Neural crest cell (in vitro differentiated cells): ENCODE results near the gene NPY. TPM values are rescaled to one million over a fixed set of nuclear protein-coding genes. Genes with fewer than 3 reads are reported as not detected.

Source experiments
- DNase-seq: peaks from one replicate; pipeline ENCODE4 v3.0.0; 2021; ENCODE audit warnings: low read depth, mixed read lengths, low spot score
- H3K27ac Mint-ChIP-seq: one replicate; pipeline ENCODE4 v1.8.0; 2021; ENCODE audit warnings: mild to moderate bottlenecking, mixed read lengths; ENCODE audit not compliant: unreplicated experiment
- H3K27me3 Mint-ChIP-seq: 2 replicates; pipeline ENCODE4 v1.8.0; 2021; ENCODE audit warnings: low read depth, mild to moderate bottlenecking, mixed read lengths
- H3K36me3 Mint-ChIP-seq: 2 replicates; pipeline ENCODE4 v1.8.0; 2021; ENCODE audit warnings: low read depth, mild to moderate bottlenecking, mixed read lengths
- H3K4me1 Mint-ChIP-seq: 2 replicates; pipeline ENCODE4 v1.8.0; 2021; ENCODE audit warnings: mixed read lengths
- H3K4me3 Mint-ChIP-seq: one replicate; pipeline ENCODE4 v1.8.0; 2021; ENCODE audit warnings: mild to moderate bottlenecking, mixed read lengths
- H3K9me3 Mint-ChIP-seq: 2 replicates; pipeline ENCODE4 v1.8.0; 2021; ENCODE audit warnings: mixed read lengths
- CTCF ChIP-seq: fragments of 200-600 bp; sonication (generic); conservative IDR thresholded peaks from 2 replicates; pipeline ENCODE4 v1.5.0; 2021; ENCODE audit warnings: antibody characterized with exemption, mild to moderate bottlenecking
- total RNA-seq: library from RNA; stranded (reverse); gene quantifications from 2 replicates; pipeline ENCODE4 v1.2.1, GENCODE V29; 2021

The NPY gene
- total RNA-seq, 1 donor from 2014 or later, result not detected

GRCh38 chr7:24312588-24312987 lies 28.6 kb downstream of the NPY start:
- Mint-ChIP-seq H3K36me3 (no peaks in the 10 kb centered on the region), H3K4me1 (no peaks in the 10 kb centered on the region), H3K4me3 (no peak overlapping the region), H3K9me3 (no peaks in the 10 kb centered on the region), H3K27ac (no peak overlapping the region), H3K27me3 (peaks cover 4% of the 10 kb centered on the region)
- DNase-seq, result no peak
- no peak for TF ChIP-seq CTCF

- Mint-ChIP-seq H3K27me3 (peaks cover 2% of the 10 kb centered on the region), H3K36me3 (no peaks in the 10 kb centered on the region), H3K4me1 (no peaks in the 10 kb centered on the region), H3K9me3 (no peaks in the 10 kb centered on the region), H3K27ac (no peak overlapping the region), H3K4me3 (no peak overlapping the region)
- no peak for DNase-seq
- no peak for TF ChIP-seq CTCF
Measured at GRCh38 chr7:24313777-24314176, 29.8 kb downstream of the NPY start.

- Mint-ChIP-seq H3K27me3 (no peaks in the 10 kb centered on the region), H3K9me3 (no peaks in the 10 kb centered on the region), H3K36me3 (no peaks in the 10 kb centered on the region), H3K27ac (no peak overlapping the region), H3K4me3 (no peak overlapping the region), H3K4me1 (no peaks in the 10 kb centered on the region)
- no peak for TF ChIP-seq CTCF
- no peak for DNase-seq
Measured at GRCh38 chr7:24316340-24316739, 32.4 kb downstream of the NPY start.

GRCh38 chr7:24318326-24318725 lies 34.3 kb downstream of the NPY start:
- no peak overlapping the region for H3K4me3 Mint-ChIP-seq
- no peak for DNase-seq
- H3K9me3 Mint-ChIP-seq, result no peaks in the 10 kb centered on the region
- no peaks in the 10 kb centered on the region for H3K4me1 Mint-ChIP-seq
- no peak overlapping the region for H3K27ac Mint-ChIP-seq
- peak; percentile 48 for TF ChIP-seq CTCF
- H3K36me3 Mint-ChIP-seq, result no peaks in the 10 kb centered on the region
- H3K27me3 Mint-ChIP-seq, result no peaks in the 10 kb centered on the region

- Mint-ChIP-seq H3K27ac (no peak overlapping the region), H3K36me3 (no peaks in the 10 kb centered on the region), H3K9me3 (no peaks in the 10 kb centered on the region), H3K4me3 (no peak overlapping the region), H3K4me1 (no peaks in the 10 kb centered on the region), H3K27me3 (no peaks in the 10 kb centered on the region)
- no peak for DNase-seq
- no peak for TF ChIP-seq CTCF
Measured at GRCh38 chr7:24319209-24319608, 35.2 kb downstream of the NPY start.

GRCh38 chr7:24323961-24324480 lies 40.0 kb downstream of the NPY start:
- no peaks in the 10 kb centered on the region for H3K9me3 Mint-ChIP-seq
- H3K4me1 Mint-ChIP-seq, result no peaks in the 10 kb centered on the region
- no peak for TF ChIP-seq CTCF
- H3K4me3 Mint-ChIP-seq, result no peak overlapping the region
- H3K36me3 Mint-ChIP-seq, result no peaks in the 10 kb centered on the region
- no peak overlapping the region for H3K27ac Mint-ChIP-seq
- no peak for DNase-seq
- no peaks in the 10 kb centered on the region for H3K27me3 Mint-ChIP-seq
